GM12865 (cell line): Measurements from ENCODE around the gene NRXN2.

ENCODE experiments used
- DNase-seq: peaks from one replicate; pipeline ENCODE4 v3.0.0; 2010; ENCODE audit warnings: low read depth
- H3K4me3 ChIP-seq: 2 replicates; pipeline ENCODE4 v1.5.1; 2011; ENCODE audit warnings: mild to moderate bottlenecking, low read depth, low read length, control low read depth
- TF ChIP-seq, protein P1 (sequence below): IDR thresholded peaks from 2 replicates; pipeline ENCODE4 v1.5.1; 2011; ENCODE audit warnings: low read length, control low read depth, low read depth, inconsistent platforms; ENCODE audit not compliant: insufficient read depth; ENCODE audit errors: missing control alignments

Gene NRXN2

DNA sequence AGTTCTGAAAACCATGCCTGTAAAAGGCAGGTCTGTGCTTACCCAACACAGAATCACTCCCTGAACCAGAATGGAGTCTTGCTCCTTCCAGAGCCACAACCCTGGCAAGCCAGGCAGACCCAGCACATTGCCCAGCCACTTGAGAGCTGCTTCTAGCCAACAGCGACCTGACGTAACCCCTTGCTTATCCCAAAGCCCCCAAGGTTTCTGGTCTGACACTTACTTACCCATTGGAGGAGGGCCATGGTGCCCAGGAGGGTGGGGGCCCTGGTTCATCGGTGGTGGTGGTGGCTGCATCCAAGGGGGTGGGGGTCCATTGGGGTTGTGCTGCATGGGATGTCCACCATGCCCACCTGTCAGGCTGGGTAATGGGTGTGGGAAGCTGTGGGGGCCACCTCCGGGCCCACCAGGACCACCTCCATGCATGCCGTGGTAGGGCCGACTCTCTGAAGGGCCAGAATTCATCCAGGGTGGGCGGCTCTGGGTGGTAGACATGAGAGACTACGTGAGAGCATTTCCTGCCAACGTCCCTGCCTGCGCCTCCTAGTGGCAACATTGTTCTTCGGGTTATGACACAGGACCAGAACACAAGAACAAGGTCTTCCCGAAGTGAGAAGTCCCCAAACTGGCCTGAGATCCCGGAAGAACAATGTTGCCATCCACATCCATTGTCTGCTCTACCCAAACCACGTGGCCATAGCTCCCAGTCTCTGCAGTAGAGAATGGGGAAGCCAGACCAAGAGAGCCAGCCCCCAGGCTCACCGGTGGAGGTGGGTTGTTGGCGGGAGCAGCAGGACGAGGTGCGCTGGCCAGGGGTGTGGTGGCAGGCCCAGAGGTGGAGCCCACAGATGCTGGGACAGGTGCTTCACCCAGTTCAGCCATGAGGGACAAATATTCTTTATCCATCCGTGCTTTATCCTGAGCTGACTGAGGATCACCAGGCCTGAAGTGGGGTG lies 44.6 kb upstream of the NRXN2 start:
- peak; percentile 81 for DNase-seq
- H3K4me3 ChIP-seq: no peak overlapping the region
- TF ChIP-seq, protein P1, sequence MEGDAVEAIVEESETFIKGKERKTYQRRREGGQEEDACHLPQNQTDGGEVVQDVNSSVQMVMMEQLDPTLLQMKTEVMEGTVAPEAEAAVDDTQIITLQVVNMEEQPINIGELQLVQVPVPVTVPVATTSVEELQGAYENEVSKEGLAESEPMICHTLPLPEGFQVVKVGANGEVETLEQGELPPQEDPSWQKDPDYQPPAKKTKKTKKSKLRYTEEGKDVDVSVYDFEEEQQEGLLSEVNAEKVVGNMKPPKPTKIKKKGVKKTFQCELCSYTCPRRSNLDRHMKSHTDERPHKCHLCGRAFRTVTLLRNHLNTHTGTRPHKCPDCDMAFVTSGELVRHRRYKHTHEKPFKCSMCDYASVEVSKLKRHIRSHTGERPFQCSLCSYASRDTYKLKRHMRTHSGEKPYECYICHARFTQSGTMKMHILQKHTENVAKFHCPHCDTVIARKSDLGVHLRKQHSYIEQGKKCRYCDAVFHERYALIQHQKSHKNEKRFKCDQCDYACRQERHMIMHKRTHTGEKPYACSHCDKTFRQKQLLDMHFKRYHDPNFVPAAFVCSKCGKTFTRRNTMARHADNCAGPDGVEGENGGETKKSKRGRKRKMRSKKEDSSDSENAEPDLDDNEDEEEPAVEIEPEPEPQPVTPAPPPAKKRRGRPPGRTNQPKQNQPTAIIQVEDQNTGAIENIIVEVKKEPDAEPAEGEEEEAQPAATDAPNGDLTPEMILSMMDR: peak; percentile 81

DNA sequence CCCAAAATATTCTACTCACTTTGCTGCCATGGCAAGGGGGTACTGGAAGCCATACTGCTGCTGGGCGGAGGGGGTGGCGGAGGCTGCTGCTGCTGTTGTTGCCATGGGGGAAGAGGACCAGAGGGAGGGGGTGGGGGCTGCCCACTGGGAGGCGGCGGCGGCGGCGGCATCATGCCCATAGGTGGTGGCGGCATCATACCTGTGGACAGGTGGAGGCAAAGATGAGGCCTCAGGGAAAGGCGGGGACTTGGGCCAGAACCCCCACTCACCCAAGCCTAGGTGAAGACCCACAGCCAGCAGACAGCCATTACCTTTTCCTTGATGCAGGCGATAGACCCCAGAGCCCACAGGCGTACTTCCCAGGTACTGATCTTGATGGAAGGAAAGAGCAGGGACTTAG lies 43.9 kb upstream of the NRXN2 start:
- DNase-seq: no peak
- H3K4me3 ChIP-seq: no peak overlapping the region
- TF ChIP-seq, protein P1: no peak

DNA sequence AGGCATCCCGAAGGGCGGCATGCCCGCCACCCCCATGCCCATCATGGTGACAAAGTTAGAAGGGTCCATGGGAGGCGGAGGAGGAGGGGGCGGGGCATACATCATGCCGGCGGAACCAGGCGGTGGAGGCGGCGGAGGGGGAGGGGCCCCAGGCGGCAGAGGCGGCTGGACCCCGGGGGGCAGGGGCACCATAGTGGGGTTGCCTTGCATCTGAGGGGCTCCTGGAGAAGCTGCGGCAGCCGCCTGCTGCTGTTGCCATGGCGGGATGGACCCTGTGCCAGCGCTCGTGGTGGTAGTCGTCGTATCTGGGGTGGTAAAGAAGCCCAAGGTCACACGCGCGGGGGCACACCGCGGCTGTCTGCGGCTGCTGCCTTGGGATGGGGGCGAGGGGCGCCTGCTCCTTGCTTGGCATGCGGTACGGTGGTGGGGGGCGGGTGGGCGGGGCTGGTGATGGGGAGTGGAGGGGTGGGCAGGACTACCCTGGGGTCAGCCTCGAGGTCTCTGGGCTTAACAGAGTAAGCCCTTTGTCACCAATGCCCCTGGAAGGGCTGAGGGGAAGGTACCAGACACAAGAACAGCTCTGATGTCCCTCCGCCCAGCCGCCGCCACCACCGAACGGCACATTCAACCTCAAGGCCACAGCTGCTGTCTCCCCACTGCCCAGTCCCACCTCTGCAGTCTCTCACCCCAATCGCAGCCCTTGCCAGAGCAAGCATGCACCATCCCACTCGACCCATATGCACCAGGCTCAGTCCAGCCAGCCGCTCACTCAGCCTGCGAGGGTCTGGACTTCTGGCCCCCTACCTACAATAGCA lies 43.1 kb upstream of the NRXN2 start:
- DNase-seq: no peak
- TF ChIP-seq, protein P1: no peak
- no peak overlapping the region for H3K4me3 ChIP-seq

DNA sequence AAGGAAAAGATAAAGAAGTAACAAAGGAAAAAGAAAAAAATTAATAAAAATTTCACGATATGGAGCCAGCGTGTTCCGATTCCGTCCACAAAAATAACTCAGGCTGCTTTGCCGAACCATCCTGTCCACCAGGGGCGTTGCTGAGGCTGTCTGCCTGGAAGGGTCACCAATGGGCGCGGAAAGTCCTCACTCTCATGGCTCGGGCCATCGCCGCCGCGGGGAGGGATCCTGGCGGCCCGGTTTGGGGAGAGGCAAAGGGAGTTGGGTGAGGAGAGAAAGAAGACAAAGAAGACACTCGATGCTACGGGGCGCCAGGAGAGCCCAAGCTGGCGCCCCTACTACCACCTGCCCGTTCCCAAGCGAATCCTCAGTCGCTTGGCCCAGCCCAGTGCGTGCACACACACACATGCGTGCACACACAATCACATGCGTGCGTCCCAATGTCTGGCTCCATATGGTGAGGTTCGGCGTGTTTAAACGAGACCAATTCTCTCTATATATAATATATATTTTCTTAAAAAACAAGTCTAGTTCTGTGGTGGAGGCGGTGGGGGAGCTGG lies 42.4 kb upstream of the NRXN2 start:
- TF ChIP-seq, protein P1: no peak
- no peak for DNase-seq
- H3K4me3 ChIP-seq: no peak overlapping the region

DNA sequence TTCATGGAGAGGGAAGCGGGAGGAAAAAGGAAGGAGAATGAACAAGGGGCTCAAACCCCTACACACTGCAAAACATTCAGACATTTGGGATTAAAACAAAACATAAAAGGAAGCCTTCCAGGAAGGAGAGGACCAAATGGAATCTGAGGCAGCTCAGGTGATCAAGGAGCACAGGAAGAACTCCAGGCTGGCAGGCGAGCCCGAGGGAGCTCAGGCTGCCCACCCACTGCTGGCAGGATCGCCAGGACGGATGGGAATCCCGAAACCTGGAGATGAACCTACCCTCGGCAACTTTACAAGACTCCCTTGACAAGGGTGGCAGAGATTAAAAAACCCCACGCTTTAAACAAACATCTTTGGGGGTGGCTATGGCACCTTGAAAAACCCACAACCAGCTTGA lies 41.8 kb upstream of the NRXN2 start:
- H3K4me3 ChIP-seq: no peak overlapping the region
- DNase-seq: no peak
- TF ChIP-seq, protein P1: no peak

DNA sequence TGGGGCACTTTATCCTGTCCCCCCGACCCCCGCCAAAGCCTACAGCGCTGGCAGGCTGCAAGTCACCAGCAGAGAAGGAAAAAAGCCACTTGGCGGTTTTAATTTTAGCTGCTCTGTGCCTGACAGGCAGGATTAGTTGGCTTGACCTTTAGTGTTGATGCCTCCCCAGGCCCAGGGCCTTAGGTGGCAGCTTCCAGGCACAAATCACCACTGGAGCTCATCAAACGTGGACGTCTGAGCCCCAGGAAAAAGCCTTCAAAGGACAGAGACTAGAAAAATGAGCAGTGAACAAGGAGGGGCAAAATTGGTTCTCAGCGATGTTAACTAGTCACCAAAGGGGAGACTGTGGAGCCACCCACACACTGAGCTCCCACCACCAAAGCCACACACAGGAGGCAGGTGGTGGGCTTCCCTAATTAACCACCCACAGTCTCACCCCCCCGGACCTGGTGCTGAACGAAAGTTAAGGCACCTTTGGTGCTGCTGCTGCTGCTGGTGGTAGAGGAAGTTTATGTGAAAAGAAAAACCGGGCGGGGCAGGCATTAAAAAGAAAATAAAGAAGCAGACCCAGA lies 41.1 kb upstream of the NRXN2 start:
- H3K4me3 ChIP-seq: no peak overlapping the region
- TF ChIP-seq, protein P1: no peak
- DNase-seq: no peak
